HG02885 (cell line): ENCODE data around the gene CHIC2.
"Not testable (repeated sequence)": the region's sequence is repeated elsewhere in the genome, so short reads cannot be mapped to it uniquely, and the experiment has no call there.

Experiments
- ATAC-seq: cut with Tn5 transposase; IDR thresholded peaks from one replicate; pipeline ENCODE4 v1.9.1; 2021; ENCODE audit warnings: mild to moderate bottlenecking; ENCODE audit not compliant: unreplicated experiment, poor library complexity

Gene CHIC2

DNA sequence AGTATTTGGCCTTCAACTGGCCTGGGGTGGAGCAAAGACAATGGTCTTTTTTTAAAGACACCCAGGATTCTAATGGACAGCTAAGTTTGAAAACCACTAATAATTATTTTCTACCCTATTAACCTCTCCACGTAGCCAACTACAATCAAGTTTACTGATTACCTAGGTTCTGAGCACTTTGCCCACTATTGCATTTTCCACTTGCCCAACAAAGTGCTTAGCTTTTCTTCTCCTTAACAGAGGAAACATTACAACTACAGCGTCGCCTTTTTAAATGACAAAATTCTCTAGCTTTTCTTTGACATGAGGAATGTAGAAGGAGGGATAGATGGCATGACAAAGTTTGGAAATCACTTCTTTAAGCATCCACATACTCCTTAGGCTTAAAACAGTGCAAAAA lies 2.0 kb downstream of the CHIC2 start:
- no peak for ATAC-seq

DNA sequence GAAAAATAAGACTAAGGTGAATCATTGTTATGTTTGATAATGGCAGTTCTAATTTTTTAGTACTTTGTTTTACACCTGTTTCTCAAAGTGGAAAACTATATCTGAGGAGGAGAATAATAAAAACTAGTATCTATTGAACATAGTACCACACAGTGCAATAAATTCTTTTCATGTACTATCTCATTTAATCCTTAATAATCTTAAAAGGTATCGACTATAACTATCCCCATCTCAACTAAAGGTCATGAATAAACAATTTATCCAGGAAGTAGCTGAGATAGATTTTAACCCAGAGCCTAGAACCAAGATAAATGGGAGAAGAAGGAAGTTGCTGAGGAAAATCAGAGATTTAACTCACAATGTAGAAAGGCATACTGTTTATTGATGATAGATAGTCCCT lies 2.5 kb downstream of the CHIC2 start:
- no peak for ATAC-seq

DNA sequence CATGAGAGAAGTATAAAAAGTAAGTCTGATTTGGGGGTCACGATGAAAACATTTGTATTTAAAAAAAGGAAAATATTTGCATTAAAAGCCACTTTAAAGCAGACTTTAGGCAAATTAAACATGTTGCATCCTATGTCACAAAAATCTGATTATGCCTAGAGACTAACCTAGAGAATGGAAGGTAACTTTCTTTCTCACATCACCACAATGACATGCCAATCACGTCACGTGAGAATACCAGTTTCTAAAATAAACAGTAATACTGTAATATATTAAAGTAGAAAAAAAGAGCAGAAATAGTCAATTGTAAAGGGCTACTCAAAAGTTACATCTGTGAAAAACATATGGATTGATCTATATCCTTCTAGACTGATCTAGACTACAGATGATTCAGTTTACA lies 3.3 kb downstream of the CHIC2 start:
- no peak for ATAC-seq

DNA sequence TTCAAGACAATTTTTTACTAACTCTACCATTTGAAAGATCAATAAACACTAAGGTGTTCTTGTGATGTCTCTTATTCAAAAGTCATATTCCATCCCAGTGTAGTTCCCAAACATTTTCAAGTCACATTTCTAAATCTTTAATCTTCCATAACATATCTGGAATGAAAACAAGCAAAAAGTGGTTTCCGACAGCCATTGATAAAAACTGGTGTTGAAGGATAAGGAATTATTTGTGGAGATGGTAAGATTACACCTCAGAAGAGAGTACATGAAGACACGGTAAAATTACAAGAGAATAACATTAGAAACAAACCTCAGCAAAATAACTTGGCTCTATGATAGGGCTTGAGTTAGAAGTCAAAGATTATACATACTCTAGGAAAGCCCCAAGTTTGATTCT lies 4.3 kb downstream of the CHIC2 start:
- no peak for ATAC-seq

DNA sequence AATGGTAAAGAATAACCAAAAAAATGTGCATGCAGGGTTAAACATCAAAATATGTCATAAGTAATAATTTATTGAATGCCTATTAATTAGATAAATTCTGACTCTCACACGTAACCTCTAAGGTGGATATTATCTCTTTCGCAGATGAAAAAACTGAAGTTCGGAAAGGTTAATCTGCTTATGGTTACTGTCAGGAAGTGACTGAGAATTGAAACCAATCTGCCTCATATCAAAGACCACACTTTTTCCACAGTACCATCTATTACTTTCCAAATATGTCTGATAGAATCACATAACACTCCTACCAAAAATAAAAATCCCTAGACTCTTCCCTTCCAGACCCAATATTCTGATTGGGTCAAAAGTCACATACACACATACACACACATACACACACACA lies 6.2 kb downstream of the CHIC2 start:
- peak; percentile 54 for ATAC-seq

DNA sequence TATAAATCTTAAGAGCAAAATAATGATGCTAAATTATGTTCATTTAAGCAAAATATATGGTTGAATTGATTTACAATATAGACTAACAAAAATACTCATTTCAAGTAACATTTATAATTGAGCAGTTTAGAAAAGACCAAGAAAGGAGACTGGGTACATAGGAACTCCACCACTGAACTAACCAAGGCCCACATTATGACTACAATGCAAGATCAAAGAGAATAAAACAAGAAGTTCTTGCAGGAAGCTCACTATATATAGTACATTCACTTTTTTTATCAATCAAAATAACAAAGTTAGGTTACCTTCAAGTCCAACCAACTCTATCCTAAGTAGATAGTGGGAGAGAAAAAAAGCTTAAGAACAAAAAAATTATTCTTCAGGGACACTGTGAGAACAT lies 8.0 kb downstream of the CHIC2 start:
- no peak for ATAC-seq

DNA sequence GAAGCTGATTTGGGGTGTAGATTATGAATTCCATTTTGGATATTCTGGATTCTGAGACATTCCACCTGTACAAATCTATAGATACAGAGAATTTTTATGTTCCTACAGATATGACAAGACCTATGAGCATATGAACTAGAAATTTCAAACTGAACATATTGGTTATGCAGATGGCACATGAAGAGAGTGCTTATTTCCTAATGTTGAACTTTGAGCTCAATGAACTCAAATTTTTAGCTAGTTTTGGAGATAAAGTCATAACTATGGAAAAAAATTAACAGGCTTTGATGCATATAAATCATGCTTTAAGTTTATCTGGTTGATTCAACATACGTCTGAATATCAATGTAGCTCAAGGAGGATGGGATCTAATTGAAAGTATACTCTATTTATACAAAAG lies 8.9 kb downstream of the CHIC2 start:
- ATAC-seq: no peak

DNA sequence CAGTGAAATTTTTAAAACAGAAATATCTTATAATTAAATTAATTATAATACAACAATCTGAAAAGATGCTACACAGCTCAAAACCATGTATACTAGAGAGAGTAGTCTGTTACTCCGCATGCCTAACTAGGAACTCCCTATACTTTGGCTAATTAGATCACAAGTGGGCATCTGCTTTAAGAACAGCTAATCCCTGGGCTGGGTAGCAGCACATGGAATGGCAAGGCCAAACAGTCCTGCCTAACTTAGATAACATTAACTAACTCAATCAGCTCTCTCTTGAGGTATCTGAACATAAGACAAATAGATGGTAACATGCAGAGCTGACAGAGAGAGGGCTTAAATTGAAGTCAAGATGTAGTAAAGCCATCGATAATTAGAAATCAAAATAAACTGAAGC lies 9.9 kb downstream of the CHIC2 start:
- ATAC-seq: no peak

DNA sequence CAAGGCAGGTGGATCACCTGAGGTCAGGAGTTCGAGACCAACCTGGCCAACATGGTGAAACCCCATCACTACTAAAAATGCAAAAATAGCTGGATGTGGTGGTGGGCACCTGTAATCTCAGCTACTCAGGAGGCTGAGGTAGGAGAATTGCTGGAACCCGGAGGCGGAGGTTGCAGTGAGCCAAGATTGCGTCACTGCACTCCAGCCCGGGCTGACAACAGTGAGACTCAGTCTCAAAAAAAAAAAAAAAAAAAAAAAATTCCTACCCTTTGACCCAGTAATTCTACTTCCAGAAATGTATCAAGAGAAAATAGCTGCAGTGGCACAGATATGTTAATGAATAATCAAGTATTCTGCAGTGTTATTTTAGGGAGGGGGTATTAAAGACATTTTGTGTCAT lies 11.1 kb downstream of the CHIC2 start:
- not testable (repeated sequence) for ATAC-seq

DNA sequence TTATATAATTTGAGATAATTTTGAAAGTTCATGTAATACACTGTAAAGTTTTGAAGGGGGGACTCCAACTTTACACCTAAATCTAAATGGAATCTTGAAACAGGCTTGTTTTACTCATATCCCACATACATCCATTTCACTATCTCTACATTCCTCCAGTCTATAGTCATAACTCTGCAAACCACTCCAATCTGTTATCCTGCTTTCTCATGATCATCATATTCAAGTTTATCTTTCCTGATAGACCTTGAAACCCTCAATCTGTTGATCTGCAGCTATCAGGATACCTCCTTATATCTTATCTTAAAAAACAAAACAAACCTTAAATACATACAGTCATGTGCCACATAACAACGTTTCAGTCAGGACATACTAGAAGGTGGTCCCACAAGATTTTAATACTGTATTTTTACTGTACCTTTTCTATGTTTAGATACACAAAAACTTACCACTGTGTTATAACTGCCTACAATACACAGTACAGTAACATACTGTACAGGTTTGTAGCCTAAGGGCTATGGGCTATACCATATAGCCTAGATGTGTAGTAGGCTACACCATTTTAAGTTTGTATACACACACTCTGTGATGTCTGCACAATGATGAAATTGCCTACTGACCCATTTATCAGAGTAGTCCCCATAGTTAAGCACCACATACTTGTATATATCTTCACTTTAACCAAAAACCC lies 14.0 kb downstream of the CHIC2 start:
- no peak for ATAC-seq

DNA sequence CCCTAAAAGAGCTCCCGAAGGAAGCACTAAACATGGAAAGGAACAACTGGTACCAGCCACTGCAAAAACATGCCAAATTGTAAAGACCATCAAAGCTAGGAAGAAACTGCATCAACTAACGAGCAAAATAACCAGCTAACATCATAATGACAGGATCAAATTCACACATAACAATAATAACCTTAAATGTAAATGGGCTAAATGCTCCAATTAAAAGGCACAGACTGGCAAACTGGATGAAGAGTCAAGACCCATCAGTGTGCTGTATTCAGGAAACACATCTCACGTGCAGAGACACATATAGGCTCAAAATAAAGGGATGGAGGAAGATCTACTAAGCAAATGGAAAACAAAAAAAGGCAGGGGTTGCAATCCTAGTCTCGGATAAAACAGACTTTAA lies 20.8 kb downstream of the CHIC2 start:
- not testable (repeated sequence) for ATAC-seq

DNA sequence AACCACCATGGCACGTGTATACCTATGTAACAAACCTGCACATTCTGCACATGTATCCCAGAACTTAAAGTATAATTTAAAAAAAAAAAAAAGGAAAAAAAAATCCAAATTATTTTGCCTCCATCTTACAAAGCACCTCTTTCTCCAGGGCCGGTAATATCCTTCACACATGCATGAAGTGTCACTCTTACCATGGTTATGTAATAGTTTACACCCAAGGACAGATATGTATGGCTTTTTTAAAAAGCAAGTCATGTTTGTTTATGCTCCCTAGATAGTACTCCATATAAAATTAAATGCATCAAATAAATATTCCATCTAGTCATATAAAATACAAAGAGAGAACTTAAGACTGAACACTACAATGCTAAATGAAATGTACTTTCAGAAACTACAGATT lies 22.5 kb downstream of the CHIC2 start:
- no peak for ATAC-seq

DNA sequence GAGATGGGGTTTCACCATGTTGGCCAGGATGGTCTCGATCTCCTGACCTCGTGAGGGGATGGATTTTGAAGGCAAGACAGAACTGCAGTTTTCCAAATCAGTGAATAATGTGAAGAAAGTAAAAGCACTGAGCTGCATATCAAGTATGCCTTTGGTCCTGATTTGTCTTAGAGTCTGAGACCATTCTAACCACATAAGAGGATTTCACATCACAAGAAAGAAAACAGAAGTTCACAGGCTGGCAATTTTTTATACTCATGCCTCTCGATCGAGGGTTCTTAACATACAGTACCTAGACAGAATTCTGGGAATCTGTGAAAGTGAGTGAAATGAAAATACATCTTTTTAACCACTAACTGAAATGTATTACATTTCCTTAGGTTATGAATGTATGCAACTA lies 23.3 kb downstream of the CHIC2 start:
- ATAC-seq: no peak

DNA sequence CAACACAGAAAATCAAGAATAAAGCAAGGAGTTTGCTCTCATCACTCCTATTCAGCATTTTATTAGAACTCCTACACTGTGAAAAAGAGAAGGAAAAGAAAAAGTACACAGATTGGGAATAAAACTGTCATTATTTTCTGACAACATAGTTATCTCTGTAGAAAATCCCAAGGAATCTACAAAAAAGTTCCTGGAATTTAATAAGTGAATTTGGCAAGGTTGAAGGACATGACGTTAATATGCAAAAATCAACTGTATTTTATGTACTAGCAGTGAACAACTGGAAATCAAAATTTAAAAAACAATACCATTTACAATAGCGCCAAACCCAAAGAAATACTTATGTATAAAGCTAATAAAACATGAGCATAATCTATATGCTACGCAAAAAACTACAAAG lies 26.3 kb downstream of the CHIC2 start:
- no peak for ATAC-seq

DNA sequence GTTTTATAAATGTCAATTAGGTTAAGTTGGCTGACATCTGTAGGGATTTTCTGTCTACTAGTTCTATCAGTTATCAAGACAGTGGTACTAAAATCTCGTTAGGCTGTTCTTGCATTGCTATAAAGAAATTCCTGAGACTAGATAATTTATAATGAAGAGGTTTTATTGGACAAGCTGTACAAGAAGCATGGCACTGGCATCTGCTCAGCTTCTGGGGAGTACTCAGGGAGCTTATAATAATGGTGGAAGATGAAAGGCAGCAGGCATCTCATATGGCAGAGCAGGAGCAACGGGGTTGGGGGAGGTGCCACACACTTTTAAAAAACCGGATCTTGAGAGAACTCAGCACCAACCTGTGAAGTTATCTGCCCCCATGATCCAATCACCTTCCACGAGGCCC lies 28.2 kb downstream of the CHIC2 start:
- ATAC-seq: no peak

DNA sequence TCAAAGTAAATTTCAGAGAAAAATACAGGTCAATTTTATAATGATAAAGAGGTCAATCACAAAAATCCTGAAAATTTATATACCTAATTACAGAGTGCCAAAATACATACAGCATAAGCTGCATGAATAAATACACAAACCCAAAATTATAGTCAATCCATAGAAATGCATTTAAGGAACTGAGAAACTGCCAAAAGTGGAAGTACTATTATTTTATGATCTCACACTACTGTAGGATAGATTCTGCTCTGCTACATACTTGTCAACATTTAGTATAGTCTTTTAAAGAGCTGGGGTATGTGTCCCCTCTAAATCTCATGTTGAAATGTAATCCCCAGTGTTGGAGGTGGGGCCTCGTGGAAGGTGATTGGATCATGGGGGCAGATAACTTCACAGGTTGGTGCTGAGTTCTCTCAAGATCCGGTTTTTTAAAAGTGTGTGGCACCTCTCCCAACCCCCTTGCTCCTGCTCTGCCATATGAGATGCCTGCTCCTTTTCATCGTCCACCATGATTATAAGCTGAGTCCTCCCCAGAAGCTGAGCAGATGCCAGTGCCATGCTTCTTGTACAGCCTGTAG lies 31.8 kb downstream of the CHIC2 start:
- no peak for ATAC-seq

DNA sequence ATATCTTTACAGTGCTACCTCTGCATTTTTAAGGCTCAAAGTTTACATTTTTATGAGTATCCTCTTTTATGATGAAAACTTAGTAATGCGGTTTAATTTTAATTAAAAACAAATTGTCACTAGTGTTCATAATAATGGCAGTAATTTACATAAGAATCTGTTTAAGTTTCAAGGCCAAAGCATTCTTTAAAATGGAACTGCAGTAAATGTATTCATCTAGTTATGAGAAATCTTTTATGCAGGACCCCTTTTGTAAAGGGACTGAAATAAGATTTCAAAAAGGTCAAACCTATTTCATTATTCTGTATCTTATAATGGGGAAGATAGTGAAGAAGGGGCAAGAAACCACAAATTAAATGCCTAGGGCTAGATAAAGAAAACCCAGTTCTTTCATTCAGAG lies 37.1 kb downstream of the CHIC2 start:
- no peak for ATAC-seq

DNA sequence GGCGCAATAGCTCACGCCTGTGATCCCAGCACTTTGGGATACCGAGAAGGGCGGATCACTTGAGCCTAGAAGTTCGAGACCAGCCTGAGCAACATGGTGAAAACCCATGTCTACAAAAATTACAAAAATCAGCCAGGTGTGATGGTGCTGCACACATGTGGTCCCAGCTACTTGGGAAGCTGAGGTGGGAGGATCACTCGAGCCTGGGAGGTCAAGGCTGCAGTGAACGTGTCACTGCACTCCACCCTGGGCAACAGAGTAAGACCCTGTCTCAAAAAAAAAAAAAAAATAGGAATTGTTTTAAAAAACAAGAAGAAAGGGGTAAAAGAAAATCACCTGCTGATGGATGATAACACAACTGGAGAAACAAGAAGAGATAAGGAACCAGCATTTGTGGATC lies 38.8 kb downstream of the CHIC2 start:
- ATAC-seq: no peak

DNA sequence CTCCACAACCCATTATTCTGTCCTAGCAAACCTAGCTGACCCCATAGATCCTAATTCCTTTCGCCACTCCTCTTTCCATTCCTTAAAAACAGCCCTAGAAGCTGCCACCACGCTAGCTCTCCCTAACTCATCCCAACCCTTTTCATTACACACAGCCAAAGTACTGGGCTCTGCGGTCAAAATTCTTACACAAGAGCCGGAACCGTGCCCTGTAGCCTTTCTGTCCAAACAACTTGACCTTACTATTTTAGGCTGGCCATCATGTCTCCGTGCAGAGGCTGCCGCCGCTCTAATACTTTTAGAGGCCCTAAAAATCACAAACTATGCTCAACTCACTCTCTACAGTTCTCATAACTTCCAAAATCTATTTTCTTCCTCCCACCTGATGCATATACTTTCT lies 41.4 kb downstream of the CHIC2 start:
- not testable (repeated sequence) for ATAC-seq

DNA sequence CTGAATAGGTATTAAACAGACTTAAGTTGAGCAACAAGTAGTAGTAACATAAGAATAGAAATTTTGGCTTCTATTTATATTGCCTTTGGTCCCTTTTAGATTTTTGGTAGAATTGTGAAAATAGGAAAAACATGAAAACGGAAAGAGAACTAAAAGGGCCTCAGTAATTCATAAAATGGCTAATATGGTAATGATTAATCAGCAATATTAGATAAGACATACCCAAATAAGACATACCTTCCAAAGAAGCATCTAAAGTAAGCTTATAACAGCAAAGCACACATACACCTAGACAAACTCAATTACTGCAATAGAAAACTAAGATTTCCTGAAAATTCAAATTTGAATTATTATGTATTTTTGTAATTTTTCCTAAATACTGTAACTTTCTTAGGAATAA lies 46.4 kb downstream of the CHIC2 start:
- ATAC-seq: no peak

DNA sequence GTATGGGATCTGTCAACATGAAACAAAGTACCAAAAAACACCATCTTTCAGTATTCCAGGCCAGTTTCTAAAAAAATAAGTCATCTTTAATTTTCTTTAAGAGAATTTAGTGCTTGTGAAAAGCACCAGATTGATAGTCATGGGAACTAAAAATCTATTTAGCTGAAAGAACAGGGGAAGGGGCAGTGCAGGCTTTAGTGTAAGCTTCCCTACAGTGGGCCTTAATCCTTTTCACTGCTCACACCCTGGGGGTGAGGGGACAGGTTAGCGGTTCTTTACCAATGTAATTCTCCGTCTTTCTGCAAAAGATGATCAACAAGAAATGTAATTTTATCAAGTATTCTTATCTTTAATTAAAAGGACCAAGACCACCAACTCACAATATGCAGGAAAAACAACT lies 47.1 kb downstream of the CHIC2 start:
- no peak for ATAC-seq

DNA sequence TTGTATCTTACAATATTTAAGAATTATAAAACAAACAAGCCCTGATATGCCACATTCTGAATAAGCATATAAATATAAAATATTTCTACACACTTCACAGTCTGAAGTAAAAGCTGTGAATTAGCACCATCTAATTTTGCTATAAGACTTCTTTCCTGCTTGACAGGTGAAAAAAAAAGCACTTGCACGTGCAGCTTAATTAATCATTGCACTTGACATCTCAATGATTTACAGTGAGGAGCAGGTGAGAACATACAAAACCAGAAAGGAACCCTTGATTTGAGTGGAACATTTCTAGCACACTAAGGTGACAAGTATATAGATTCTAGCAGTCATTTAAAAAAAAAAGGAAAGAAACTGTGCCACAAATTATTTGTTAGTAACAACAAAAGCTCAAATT lies 47.9 kb downstream of the CHIC2 start:
- no peak for ATAC-seq
